Fibroblast of upper back skin (primary cell): ENCODE data around the gene SLC17A3.

Experiments used
- DNase-seq: peaks from one replicate; pipeline ENCODE4 v3.0.0-alpha.2; 2013

SLC17A3 gene

GRCh38 chr6:25874118-25874517 lies at the start of gene SLC17A3:
TSS of gene SLC17A3 (minus strand) at chr6:25874243. CDS start at chr6:25868387, 5,856 bp downstream.
- DNase-seq = no peak

- DNase-seq = peak; percentile 69
Measured at GRCh38 chr6:25922301-25922700, 48.3 kb upstream of the SLC17A3 start.

GRCh38 chr6:25921525-25922203 lies 47.6 kb upstream of the SLC17A3 start:
- DNase-seq = no peak

- no peak for DNase-seq
Measured at GRCh38 chr6:25919657-25920056, 45.6 kb upstream of the SLC17A3 start.

- DNase-seq = no peak
Measured at GRCh38 chr6:25918083-25918683, 44.1 kb upstream of the SLC17A3 start.

GRCh38 chr6:25916789-25917490 lies 42.9 kb upstream of the SLC17A3 start:
- DNase-seq = no peak

- no peak for DNase-seq
Measured at GRCh38 chr6:25916330-25916729, 42.3 kb upstream of the SLC17A3 start.

GRCh38 chr6:25913741-25914140 lies 39.7 kb upstream of the SLC17A3 start:
- no peak for DNase-seq

GRCh38 chr6:25911351-25911750 lies 37.3 kb upstream of the SLC17A3 start:
- DNase-seq = no peak

- no peak for DNase-seq
Measured at GRCh38 chr6:25907475-25908014, 33.5 kb upstream of the SLC17A3 start.

- no peak for DNase-seq
Measured at GRCh38 chr6:25903467-25904099, 29.5 kb upstream of the SLC17A3 start.

GRCh38 chr6:25902071-25902470 lies 28.0 kb upstream of the SLC17A3 start:
- no peak for DNase-seq

- DNase-seq = no peak
Measured at GRCh38 chr6:25900843-25901242, 26.8 kb upstream of the SLC17A3 start.

- DNase-seq = no peak
Measured at GRCh38 chr6:25899580-25900408, 25.8 kb upstream of the SLC17A3 start.

GRCh38 chr6:25899123-25899522 lies 25.1 kb upstream of the SLC17A3 start:
- peak; percentile 25 for DNase-seq

GRCh38 chr6:25898289-25898977 lies 24.4 kb upstream of the SLC17A3 start:
- DNase-seq = no peak

GRCh38 chr6:25896252-25896651 lies 22.2 kb upstream of the SLC17A3 start:
- DNase-seq = no peak

- no peak for DNase-seq
Measured at GRCh38 chr6:25895771-25896170, 21.7 kb upstream of the SLC17A3 start.

- DNase-seq = no peak
Measured at GRCh38 chr6:25893778-25894177, 19.7 kb upstream of the SLC17A3 start.

- no peak for DNase-seq
Measured at GRCh38 chr6:25892877-25893276, 18.8 kb upstream of the SLC17A3 start.
